Endothelial cell of umbilical vein (primary cell): ENCODE measurements around the gene ST6GALNAC2. TPM values are rescaled to one million over a fixed set of nuclear protein-coding genes. Genes with fewer than 3 reads are reported as not detected.
A peak's percentile ranks its signal among the peaks of the same experiment; 100 is the strongest.

ENCODE experiments used
- Bru-seq: library from RNA; stranded (reverse); fragments of 400-500 nt; gene quantifications from one replicate; lab custom pipeline; 2021; lab: Mats Ljungman, UMichigan
- BruChase-seq, 2 experiments: library from RNA; stranded (reverse); fragments of 400-500 nt; gene quantifications; one replicate each; lab custom pipeline; 2021; lab: Mats Ljungman, UMichigan
- BruUV-seq: library from RNA; stranded (reverse); fragments of 400-500 nt; replicated peaks from 2 replicates; lab custom pipeline; 2021; lab: Mats Ljungman, UMichigan
- CTCF ChIA-PET: fragments of 300-600, 350-600 bp; sonication (Branson Sonifier 250); formaldehyde crosslinking; loops from one replicate; lab custom pipeline; 2021; ENCODE audit warnings: antibody characterized with exemption, inconsistent platforms; lab: Charles Lee
- POLR2A ChIA-PET: fragments of 300-600, 350-600 bp; sonication (Branson Sonifier 250); formaldehyde crosslinking; loops from one replicate; lab custom pipeline; 2021; ENCODE audit warnings: antibody characterized with exemption, inconsistent platforms; lab: Charles Lee
- DNase-seq: peaks from one replicate; pipeline ENCODE4 v3.0.0-alpha.2; 2011; ENCODE audit warnings: low read depth, low spot score
- FAIRE-seq: peaks from 2 replicates; lab custom pipeline; 2011; peaks lifted over from hg19 to GRCh38; lab: Jason Lieb, UNC
- H2AFZ ChIP-seq: 2 replicates; pipeline ENCODE4 v1.6.0; 2012; ENCODE audit warnings: low read depth, low read length, control low read depth, inconsistent platforms
- H3K27ac ChIP-seq: 2 replicates; pipeline ENCODE4 v1.5.1; 2011; ENCODE audit warnings: low read depth, mild to moderate bottlenecking, control low read depth, low read length, moderate library complexity; ENCODE audit not compliant: insufficient read depth
- H3K27me3 ChIP-seq, 2 experiments: 2 replicates each; pipeline versions ENCODE4 v1.6.0 to v1.6.1; 2011; ENCODE audit warnings: low read length in 2 of 2, mixed read lengths in 1 of 2; ENCODE audit not compliant: control insufficient read depth in 2 of 2, insufficient read depth in 2 of 2
- H3K36me3 ChIP-seq, 2 experiments: 2 replicates in 1 of 2; 3 replicates in 1 of 2; pipeline ENCODE4 v1.5.1; 2011; ENCODE audit warnings: low read length in 2 of 2, mild to moderate bottlenecking in 1 of 2, moderate library complexity in 1 of 2; ENCODE audit not compliant: control insufficient read depth in 2 of 2, insufficient read depth in 2 of 2; ENCODE audit errors: extremely low read depth in 1 of 2
- H3K4me1 ChIP-seq: 3 replicates; pipeline ENCODE4 v1.5.1; 2011; ENCODE audit warnings: mild to moderate bottlenecking, low read length; ENCODE audit not compliant: control insufficient read depth, insufficient read depth; ENCODE audit errors: extremely low read depth
- H3K4me2 ChIP-seq: 2 replicates; pipeline ENCODE4 v1.6.1; 2011; ENCODE audit warnings: low read length, control low read depth, mixed read lengths; ENCODE audit not compliant: insufficient read depth
- H3K4me3 ChIP-seq, 3 experiments: fragments of 200-600 bp in 1 of 3; sonication (generic), shearing (Covaris generic) in 1 of 3; replicated peaks in 1 of 3; 2 replicates each; pipeline ENCODE4 v1.5.1; 2011 to 2016; ENCODE audit warnings: control low read depth in 3 of 3, low read length in 3 of 3, mild to moderate bottlenecking in 2 of 3, inconsistent platforms in 1 of 3, low read depth in 1 of 3, moderate library complexity in 1 of 3; ENCODE audit not compliant: insufficient read depth in 1 of 3
- H3K79me2 ChIP-seq: 2 replicates; pipeline ENCODE4 v1.6.0; 2012; ENCODE audit warnings: low read length, inconsistent platforms; ENCODE audit not compliant: control insufficient read depth, insufficient read depth
- H3K9ac ChIP-seq: replicated peaks from 2 replicates; pipeline ENCODE3; 2011; ENCODE audit warnings: low read length, control low read depth; ENCODE audit not compliant: insufficient read depth; ENCODE audit errors: extremely low read depth
- H3K9me1 ChIP-seq: replicated peaks from 3 replicates; pipeline ENCODE4 v1.6.0; 2011; ENCODE audit warnings: mild to moderate bottlenecking, low read length; ENCODE audit not compliant: control insufficient read depth, insufficient read depth; ENCODE audit errors: extremely low read depth
- H3K9me3 ChIP-seq: replicated peaks from 2 replicates; pipeline ENCODE4 v1.5.1; 2012; ENCODE audit warnings: low read length, inconsistent platforms; ENCODE audit not compliant: control insufficient read depth, insufficient read depth
- H4K20me1 ChIP-seq: replicated peaks from 2 replicates; pipeline ENCODE3; 2011; ENCODE audit warnings: mild to moderate bottlenecking, low read length; ENCODE audit not compliant: control insufficient read depth, insufficient read depth; ENCODE audit errors: extremely low read depth
- EZH2 ChIP-seq: IDR thresholded peaks from 2 replicates; pipeline ENCODE4 v1.6.1; 2012; ENCODE audit warnings: borderline replicate concordance, low read depth, mild to moderate bottlenecking, moderate library complexity, low read length, inconsistent platforms; ENCODE audit not compliant: severe bottlenecking
- FOS ChIP-seq: IDR thresholded peaks from 2 replicates; pipeline ENCODE4 v1.6.1; 2011; ENCODE audit warnings: mild to moderate bottlenecking, low read length, moderate library complexity, borderline replicate concordance; ENCODE audit not compliant: insufficient read depth
- GATA2 ChIP-seq: IDR thresholded peaks from 2 replicates; pipeline ENCODE4 v1.7.0; 2011; ENCODE audit warnings: low read depth, mild to moderate bottlenecking, moderate library complexity, mixed read lengths, low read length; ENCODE audit not compliant: insufficient read length, insufficient read depth
- JUN ChIP-seq: IDR thresholded peaks from 2 replicates; pipeline ENCODE4 v1.6.1; 2011; ENCODE audit warnings: borderline replicate concordance, low read depth; ENCODE audit not compliant: insufficient read length, insufficient read depth
- MAX ChIP-seq: IDR thresholded peaks from 2 replicates; pipeline ENCODE4 v1.6.1; 2011; ENCODE audit not compliant: insufficient read depth, insufficient read length
- MYC ChIP-seq: IDR thresholded peaks from one replicate; pipeline ENCODE4 v1.6.1; 2011; ENCODE audit warnings: mild to moderate bottlenecking, low read depth, low read length
- POLR2A ChIP-seq: IDR thresholded peaks from 2 replicates; pipeline ENCODE4 v1.6.1; 2012; ENCODE audit warnings: low read depth, mild to moderate bottlenecking, control low read depth, low read length
- POLR2AphosphoS5 ChIP-seq: IDR thresholded peaks from 2 replicates; pipeline ENCODE4 v1.6.1; 2012; ENCODE audit warnings: low read depth, mild to moderate bottlenecking, control low read depth, low read length, moderate library complexity; ENCODE audit not compliant: insufficient read depth
- dilution Hi-C: fragments of 300-500 bp; cut with MboI; formaldehyde crosslinking; loops from one replicate; pipeline ENCODE4 v1.15.0; 2019; ENCODE audit warnings: low sequenced_read_pairs; ENCODE audit not compliant: extremely low pct_ligation_motif_present
- intact Hi-C: fragments of 100-400 bp; cut with micrococcal nuclease; formaldehyde crosslinking; loops from one replicate; pipeline ENCODE4 v1.10.0; 2022
- long read RNA-seq: library from polyadenylated mRNA; stranded (forward); transcript quantifications from one replicate; pipeline ENCODE4 v2.0.0, GENCODE V29; 2021
- polyA minus RNA-seq, 3 experiments: library from RNA; depleted of rRNA, polyadenylated mRNA; stranded (reverse); fragments of >200 nt; gene quantifications; 1 replicate in 1 of 3; 2 replicates in 2 of 3; pipeline ENCODE4 v1.2.3, GENCODE V29; 2011
- polyA plus RNA-seq, 4 experiments: library from polyadenylated mRNA; depleted of rRNA in 3 of 4; stranded (reverse) in 3 of 4; unstranded in 1 of 4; fragments of >200 nt; gene quantifications; 2 replicates each; pipeline versions ENCODE4 v1.2.1 to v1.2.3, GENCODE V29; 2011 to 2012; ENCODE audit warnings: missing spikeins in 1 of 4
- total RNA-seq: library from RNA; stranded (reverse); gene quantifications from 2 replicates; pipeline ENCODE4 v1.2.3, GENCODE V29; 2021
- TF ChIP-seq, protein P1 (sequence below), 2 donors: IDR thresholded peaks; 1 replicate in 1 of 2; 2 replicates in 1 of 2; pipeline ENCODE4 v1.5.1; 2011; ENCODE audit warnings: low read length in 2 of 2, mild to moderate bottlenecking in 2 of 2, moderate library complexity in 2 of 2, control low read depth in 1 of 2, inconsistent platforms in 1 of 2, low read depth in 1 of 2; ENCODE audit not compliant: insufficient read depth in 1 of 2; ENCODE audit errors: extremely low read depth in 1 of 2

Gene ST6GALNAC2
- total RNA-seq, result 0.69 and 1.7 TPM in 2 replicates
- 0.59 and 0.76 TPM in 2 replicates for polyA plus RNA-seq
- 0.34 and 0.50 TPM in 2 replicates for polyA plus RNA-seq (2011; cell fraction: cytosol; rRNA removed)
- polyA plus RNA-seq (2011; cell fraction: nucleus; rRNA removed), result 0.63 and 0.90 TPM in 2 replicates
- 0.52 and 0.60 TPM in 2 replicates for polyA plus RNA-seq (2012)
- 1.4 and 1.7 TPM in 2 replicates for polyA minus RNA-seq
- not detected for polyA minus RNA-seq (2011; cell fraction: cytosol; rRNA and poly(A)+ RNA removed)
- not detected in 2 replicates for polyA minus RNA-seq (2011; cell fraction: nucleus; rRNA and poly(A)+ RNA removed)
- Bru-seq, nascent RNA, result percentile 32 among the genes with signal in this experiment
- percentile 12 among the genes with signal in this experiment for BruChase-seq, experiment 1, labeled RNA remaining after a 6-hour chase
- percentile 18 among the genes with signal in this experiment for BruChase-seq, experiment 2, labeled RNA remaining after a 2-hour chase
- long read RNA-seq, partial matches to known transcripts, result 0 of 1 reads
- long read RNA-seq, other reads (novel, unspliced or antisense), result 0 of 1 reads

DNA sequence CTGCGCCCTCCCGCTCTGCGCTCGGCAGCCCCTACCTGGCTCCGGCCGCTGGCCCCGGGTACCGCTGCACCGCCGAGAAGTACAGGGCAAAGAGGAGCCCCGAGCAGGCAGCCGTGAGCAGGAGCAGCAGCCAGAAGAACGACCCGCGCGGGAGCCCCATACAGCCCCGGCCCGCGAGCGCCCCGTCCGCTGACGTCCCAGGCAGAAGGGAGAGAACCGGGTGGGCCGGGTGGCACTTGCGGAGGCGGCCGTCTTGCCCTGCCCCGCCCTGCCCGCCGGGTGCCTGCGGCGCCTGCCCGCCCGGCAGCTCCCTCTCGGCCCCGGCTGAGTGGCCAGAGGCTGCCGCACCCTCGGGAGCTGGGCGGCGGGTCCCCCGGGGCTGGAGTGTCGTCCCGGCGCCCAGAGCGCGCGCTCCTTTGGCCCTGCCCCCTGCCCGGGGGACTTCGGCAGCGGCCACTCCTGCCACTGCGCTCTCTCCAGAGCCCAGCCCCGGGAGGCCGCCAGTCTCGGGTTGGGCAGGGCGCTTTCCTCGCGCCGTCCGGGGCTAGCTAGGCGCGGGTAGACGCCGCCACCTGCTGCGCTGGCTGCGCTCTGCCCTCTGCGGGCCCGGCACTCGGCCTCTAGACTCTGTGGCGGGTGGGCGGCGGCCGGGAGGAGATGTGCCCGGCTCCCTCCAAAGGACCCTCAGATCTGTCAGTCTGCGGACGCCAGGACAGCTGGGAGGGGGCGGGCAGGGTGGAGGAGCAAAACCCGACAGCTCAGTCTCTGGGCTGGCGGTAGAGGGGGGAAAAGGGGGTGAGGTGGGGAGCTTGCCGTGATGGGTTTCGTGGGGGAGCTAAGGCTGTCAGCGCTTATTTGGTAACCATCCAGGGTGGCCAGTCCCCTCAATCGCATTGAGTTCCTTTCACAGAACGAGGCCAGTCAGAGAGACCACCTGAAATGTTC is at the start of gene ST6GALNAC2:
ST6GALNAC2 (minus strand) TSS at position 212 of the 945 bp plus-strand sequence; CDS start at position 160, 52 bp downstream.
- intact Hi-C loops (loop anchor here (1.0 to 5.0 kb wide), 3 partner anchors 29 to 63 kb away; no protein-coding TSS in a partner anchor), dilution Hi-C loops (no loop called here)
- POLR2A ChIA-PET, result interaction anchor here (0.7 kb wide), 1 partner anchor 56 kb away, joined by 3 read pairs; no protein-coding TSS in a partner anchor
- H3K27ac ChIP-seq, result no peak within 1 kb of the TSS
- peak within 1 kb of the TSS; percentile 63 for H2AFZ ChIP-seq
- no peaks in the 10 kb centered on the region for H3K9me3 ChIP-seq
- peak; percentile 68 for FAIRE-seq
- peaks cover 16 to 18% of the 10 kb centered on the region in 2 experiments for H3K27me3 ChIP-seq
- H3K4me1 ChIP-seq, result peaks cover 5% of the 10 kb centered on the region
- TF ChIP-seq, protein P1, sequence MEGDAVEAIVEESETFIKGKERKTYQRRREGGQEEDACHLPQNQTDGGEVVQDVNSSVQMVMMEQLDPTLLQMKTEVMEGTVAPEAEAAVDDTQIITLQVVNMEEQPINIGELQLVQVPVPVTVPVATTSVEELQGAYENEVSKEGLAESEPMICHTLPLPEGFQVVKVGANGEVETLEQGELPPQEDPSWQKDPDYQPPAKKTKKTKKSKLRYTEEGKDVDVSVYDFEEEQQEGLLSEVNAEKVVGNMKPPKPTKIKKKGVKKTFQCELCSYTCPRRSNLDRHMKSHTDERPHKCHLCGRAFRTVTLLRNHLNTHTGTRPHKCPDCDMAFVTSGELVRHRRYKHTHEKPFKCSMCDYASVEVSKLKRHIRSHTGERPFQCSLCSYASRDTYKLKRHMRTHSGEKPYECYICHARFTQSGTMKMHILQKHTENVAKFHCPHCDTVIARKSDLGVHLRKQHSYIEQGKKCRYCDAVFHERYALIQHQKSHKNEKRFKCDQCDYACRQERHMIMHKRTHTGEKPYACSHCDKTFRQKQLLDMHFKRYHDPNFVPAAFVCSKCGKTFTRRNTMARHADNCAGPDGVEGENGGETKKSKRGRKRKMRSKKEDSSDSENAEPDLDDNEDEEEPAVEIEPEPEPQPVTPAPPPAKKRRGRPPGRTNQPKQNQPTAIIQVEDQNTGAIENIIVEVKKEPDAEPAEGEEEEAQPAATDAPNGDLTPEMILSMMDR (IDR thresholded peaks at IDR 0.05; ENCODE audit: extremely low read depth in 1 of 2, insufficient read depth in 1 of 2, low read depth in 1 of 2, low read length in 2 of 2), result peak; percentile 21 to 55
- TF ChIP-seq JUN, result no peak
- no peak for TF ChIP-seq POLR2A
- no peak for TF ChIP-seq MYC
- no peak for TF ChIP-seq FOS
- no peak for TF ChIP-seq MAX
- TF ChIP-seq GATA2, result no peak
- TF ChIP-seq POLR2AphosphoS5, result no peak
- TF ChIP-seq EZH2, result peak; percentile 33
- no peaks in the 10 kb centered on the region for H4K20me1 ChIP-seq
- H3K79me2 ChIP-seq, result no peaks in the 10 kb centered on the region
- no TSS peak for BruUV-seq
- no peaks in the 10 kb centered on the region for H3K36me3 ChIP-seq
- DNase-seq, result peak; percentile 50
- H3K9me1 ChIP-seq, result no peaks in the 10 kb centered on the region
- H3K4me2 ChIP-seq, result peak within 1 kb of the TSS; percentile 78
- CTCF ChIA-PET, result interaction anchor here (0.8 to 3.9 kb wide), 16 partner anchors 16 to 96 kb away, joined by 3 to 32 read pairs (median 5); partner anchors contain the start of genes CYGB and PRCD
- no peak within 1 kb of the TSS for H3K9ac ChIP-seq
- H3K4me3 ChIP-seq, result peak within 1 kb of the TSS; percentile 17 to 37 (median 35)
